ENCODE data around the gene LRRC61. TPM values are rescaled to one million over a fixed set of nuclear protein-coding genes. Genes with fewer than 3 reads are reported as not detected.

The LRRC61 gene
- total and polyA plus RNA-seq, 2 of the 13 experiments (the other 11 are each of a cell fraction or from before 2014, with no cell fraction given), result 33.0 to 34.8 TPM

- TF ChIP-seq ZNF354B (CRISPR knock-in tag; IDR thresholded peaks at IDR 0.05) (no peak), ISL2 (CRISPR knock-in tag; IDR thresholded peaks at IDR 0.05) (peak; percentile 50; the same call in 1 of the 2 replicates), CBFB (CRISPR knock-in tag; IDR thresholded peaks at IDR 0.05) (peak; percentile 87), ZNF468 (CRISPR knock-in tag; IDR thresholded peaks at IDR 0.05) (peak; percentile 75; the same call in 1 of the 2 replicates), SKI (IDR thresholded peaks at IDR 0.05; ENCODE audit: partially characterized antibody) (peak; percentile 37), RBM39 (IDR thresholded peaks at IDR 0.05; ENCODE audit: low read depth, low read length, poor library complexity, severe bottlenecking) (peak; percentile 92), GABPA (IDR thresholded peaks at IDR 0.05; ENCODE audit: low read depth, low read length) (peak; percentile 73), GABPA (CRISPR knock-in tag; IDR thresholded peaks at IDR 0.05; ENCODE audit: low read depth) (peak; percentile 91), ZNF780A (CRISPR knock-in tag; IDR thresholded peaks at IDR 0.05) (0 out of 2 replicates have a peak, but pooled peaks have one; percentile 63), MIER3 (CRISPR knock-in tag; IDR thresholded peaks at IDR 0.05; ENCODE audit: borderline replicate concordance) (peak; percentile 78; the same call in 1 of the 2 replicates), TBL1XR1 (IDR thresholded peaks at IDR 0.05; ENCODE audit: borderline replicate concordance, low read length, partially characterized antibody) (no peak), NFE2L1 (CRISPR knock-in tag; IDR thresholded peaks at IDR 0.05; ENCODE audit: borderline replicate concordance) (peak; percentile 88; the same call in 1 of the 2 replicates), CCDC6 (CRISPR knock-in tag; IDR thresholded peaks at IDR 0.05) (peak; percentile 98), JDP2 (CRISPR knock-in tag; IDR thresholded peaks at IDR 0.05; ENCODE audit: borderline replicate concordance) (no peak; the same call in 1 of the 2 replicates), NFAT5 (CRISPR knock-in tag; IDR thresholded peaks at IDR 0.05) (peak; percentile 90), ZNF605 (CRISPR knock-in tag; IDR thresholded peaks at IDR 0.05) (peak; percentile 97), ZFP36 (IDR thresholded peaks at IDR 0.05; ENCODE audit: borderline replicate concordance, low read depth, low read length, partially characterized antibody) (no peak), ZNF546 (CRISPR knock-in tag; conservative IDR thresholded peaks at IDR 0.05) (peak; percentile 98), MTF1 (CRISPR knock-in tag; IDR thresholded peaks at IDR 0.05) (peak; percentile 62; the same call in 1 of the 2 replicates), ZNF34 (CRISPR knock-in tag; IDR thresholded peaks at IDR 0.05; ENCODE audit: borderline replicate concordance) (no peak), ZNF317 (CRISPR knock-in tag; IDR thresholded peaks at IDR 0.05) (peak; percentile 88; the same call in 1 of the 2 replicates)
- TF ChIP-seq, protein P1, sequence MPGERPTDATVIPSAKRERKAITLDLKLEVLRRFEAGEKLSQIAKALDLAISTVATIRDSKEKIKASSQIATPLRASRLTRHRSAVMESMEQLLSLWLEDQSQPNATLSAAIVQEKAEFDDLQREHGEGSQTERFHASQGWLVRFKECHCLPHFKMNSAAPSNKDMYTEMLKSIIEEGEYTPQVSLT (CRISPR knock-in tag; IDR thresholded peaks at IDR 0.05; ENCODE audit: borderline replicate concordance, low read depth), result no peak; the same call in 1 of the 2 replicates
- TF ChIP-seq, protein P2, sequence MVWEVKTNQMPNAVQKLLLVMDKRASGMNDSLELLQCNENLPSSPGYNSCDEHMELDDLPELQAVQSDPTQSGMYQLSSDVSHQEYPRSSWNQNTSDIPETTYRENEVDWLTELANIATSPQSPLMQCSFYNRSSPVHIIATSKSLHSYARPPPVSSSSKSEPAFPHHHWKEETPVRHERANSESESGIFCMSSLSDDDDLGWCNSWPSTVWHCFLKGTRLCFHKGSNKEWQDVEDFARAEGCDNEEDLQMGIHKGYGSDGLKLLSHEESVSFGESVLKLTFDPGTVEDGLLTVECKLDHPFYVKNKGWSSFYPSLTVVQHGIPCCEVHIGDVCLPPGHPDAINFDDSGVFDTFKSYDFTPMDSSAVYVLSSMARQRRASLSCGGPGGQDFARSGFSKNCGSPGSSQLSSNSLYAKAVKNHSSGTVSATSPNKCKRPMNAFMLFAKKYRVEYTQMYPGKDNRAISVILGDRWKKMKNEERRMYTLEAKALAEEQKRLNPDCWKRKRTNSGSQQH (CRISPR knock-in tag; IDR thresholded peaks at IDR 0.05; ENCODE audit: low read depth), result no peak
Measured at GRCh38 chr7:150322833-150323681, at the start of gene LRRC61, which contains the start of gene ACTR3C (continued).

All from HepG2 (cell line).